Hematopoietic multipotent progenitor cell treated with erythropoietin and hydrocortisone succinate and interleukin-3 and kit ligand, for 8 days (in vitro differentiated cells): ENCODE measurements around the gene GPX6.
"Not testable (repeated sequence)": the region's sequence is repeated elsewhere in the genome, so short reads cannot be mapped to it uniquely, and the experiment has no call there.

Experiments used
- DNase-seq: peaks from one replicate; pipeline ENCODE4 v3.0.0-alpha.2; 2015

Gene GPX6

GRCh38 chr6:28523241-28523622 is 7.6 kb upstream of the GPX6 start:
- no peak for DNase-seq

GRCh38 chr6:28522594-28523240 is 7.1 kb upstream of the GPX6 start:
- DNase-seq, result no peak

GRCh38 chr6:28517964-28518363 is 2.4 kb upstream of the GPX6 start:
- DNase-seq, result no peak

- not testable (repeated sequence) for DNase-seq
Observed at GRCh38 chr6:28512387-28512786, 3.2 kb downstream of the GPX6 start.

GRCh38 chr6:28511628-28512300 is 3.8 kb downstream of the GPX6 start:
- no peak for DNase-seq

- DNase-seq, result no peak
Observed at GRCh38 chr6:28506807-28507475, 8.7 kb downstream of the GPX6 start.

GRCh38 chr6:28505733-28506132 is 9.9 kb downstream of the GPX6 start:
- DNase-seq, result no peak

GRCh38 chr6:28502709-28503305 is 12.8 kb downstream of the GPX6 start:
- DNase-seq, result not testable (repeated sequence)

GRCh38 chr6:28502136-28502535 is 13.5 kb downstream of the GPX6 start:
- DNase-seq, result not testable (repeated sequence)

- no peak for DNase-seq
Observed at GRCh38 chr6:28501259-28501658, 14.3 kb downstream of the GPX6 start.

- no peak for DNase-seq
Observed at GRCh38 chr6:28497893-28498292, 17.7 kb downstream of the GPX6 start.

- no peak for DNase-seq
Observed at GRCh38 chr6:28497306-28497705, 18.3 kb downstream of the GPX6 start.

- peak; percentile 32 for DNase-seq
Observed at GRCh38 chr6:28496099-28496779, 19.4 kb downstream of the GPX6 start.

GRCh38 chr6:28491984-28492317 is 23.6 kb downstream of the GPX6 start:
- no peak for DNase-seq

GRCh38 chr6:28490205-28490890 is 25.2 kb downstream of the GPX6 start:
- no peak for DNase-seq

GRCh38 chr6:28489366-28490204 is 26.0 kb downstream of the GPX6 start:
- peak; percentile 82 for DNase-seq

- DNase-seq, result peak; percentile 89
Observed at GRCh38 chr6:28488916-28489365, 26.7 kb downstream of the GPX6 start.

GRCh38 chr6:28486988-28487742 is 28.4 kb downstream of the GPX6 start:
- DNase-seq, result no peak

- DNase-seq, result no peak
Observed at GRCh38 chr6:28486533-28486932, 29.1 kb downstream of the GPX6 start.

GRCh38 chr6:28485482-28485881 is 30.1 kb downstream of the GPX6 start:
- no peak for DNase-seq
